Stimulated activated CD8-positive, alpha-beta memory T cell treated with anti-CD3 and anti-CD28 coated beads, Interleukin-4, amount 100 ng/mL, for 24 hours (primary cell): Measurements from ENCODE around the gene RFPL3.
"Not testable (repeated sequence)": the region's sequence is repeated elsewhere in the genome, so short reads cannot be mapped to it uniquely, and the experiment has no call there.

Experiments
- DNase-seq: peaks from one replicate; pipeline ENCODE4 v3.0.0-alpha.2; 2020; ENCODE audit warnings: low read depth

The RFPL3 gene

DNA sequence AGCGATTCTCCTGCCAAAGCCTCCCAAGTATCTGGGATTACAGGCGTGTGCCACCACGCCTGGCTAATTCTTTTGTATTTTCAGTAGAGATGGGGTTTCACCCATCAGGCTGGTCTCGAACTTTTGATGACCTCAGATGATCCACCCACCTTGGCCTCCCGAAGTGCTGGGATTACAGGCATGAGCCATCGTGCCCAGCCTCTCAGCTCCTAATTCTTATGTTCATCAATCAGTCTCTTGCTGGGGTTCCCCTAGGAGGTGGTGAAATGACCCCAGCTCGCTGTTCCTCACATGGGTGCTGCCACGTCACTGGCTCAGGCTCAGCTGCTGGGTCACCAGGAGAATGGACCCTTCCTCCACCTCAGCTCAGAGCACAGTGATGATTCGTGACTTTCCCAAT, at the start of gene RFPL3:
RFPL3 (plus strand) TSS at position 301 of the 400 bp plus-strand sequence. CDS start 205 bp downstream, outside the sequence.
- DNase-seq, result not testable (repeated sequence)

DNA sequence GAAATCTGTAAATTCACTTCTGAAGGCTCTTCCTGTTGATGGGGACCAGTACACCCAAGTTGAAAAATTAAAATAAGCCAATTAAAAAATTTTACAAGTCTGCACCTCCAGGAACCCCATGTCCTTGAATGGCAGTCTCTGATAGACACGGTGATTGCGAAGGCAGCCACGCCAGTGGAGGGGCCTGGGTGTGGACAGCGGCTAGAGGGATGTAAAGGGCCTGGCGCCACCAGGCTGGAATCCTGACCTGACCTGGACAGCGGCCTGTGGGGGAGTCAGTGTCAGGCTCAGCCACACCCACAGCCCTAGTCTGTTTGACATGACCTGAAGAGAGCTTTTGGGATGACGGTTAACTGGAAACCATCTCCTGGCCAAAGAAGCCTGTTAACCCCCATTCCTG, 49.5 kb upstream of the RFPL3 start:
- DNase-seq, result no peak

DNA sequence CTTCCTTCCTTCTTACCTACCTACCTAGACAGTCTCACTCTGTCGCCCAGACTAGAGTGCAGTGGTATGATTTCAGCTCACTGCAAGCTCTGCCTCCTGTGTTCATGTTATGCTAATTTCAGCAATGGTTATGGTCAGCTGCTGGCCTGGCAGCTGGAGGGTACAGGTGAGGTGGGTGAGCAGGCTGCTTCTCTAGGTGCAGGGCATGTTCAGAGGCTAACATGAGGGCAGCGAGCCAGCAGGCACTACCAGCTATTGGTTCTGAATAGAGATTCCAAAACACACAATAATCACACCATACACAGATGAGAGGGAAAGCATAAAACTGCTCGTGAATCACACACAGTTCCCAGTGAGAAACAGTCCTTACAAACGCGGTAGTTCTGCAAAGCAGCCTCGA, 48.7 kb upstream of the RFPL3 start:
- no peak for DNase-seq

DNA sequence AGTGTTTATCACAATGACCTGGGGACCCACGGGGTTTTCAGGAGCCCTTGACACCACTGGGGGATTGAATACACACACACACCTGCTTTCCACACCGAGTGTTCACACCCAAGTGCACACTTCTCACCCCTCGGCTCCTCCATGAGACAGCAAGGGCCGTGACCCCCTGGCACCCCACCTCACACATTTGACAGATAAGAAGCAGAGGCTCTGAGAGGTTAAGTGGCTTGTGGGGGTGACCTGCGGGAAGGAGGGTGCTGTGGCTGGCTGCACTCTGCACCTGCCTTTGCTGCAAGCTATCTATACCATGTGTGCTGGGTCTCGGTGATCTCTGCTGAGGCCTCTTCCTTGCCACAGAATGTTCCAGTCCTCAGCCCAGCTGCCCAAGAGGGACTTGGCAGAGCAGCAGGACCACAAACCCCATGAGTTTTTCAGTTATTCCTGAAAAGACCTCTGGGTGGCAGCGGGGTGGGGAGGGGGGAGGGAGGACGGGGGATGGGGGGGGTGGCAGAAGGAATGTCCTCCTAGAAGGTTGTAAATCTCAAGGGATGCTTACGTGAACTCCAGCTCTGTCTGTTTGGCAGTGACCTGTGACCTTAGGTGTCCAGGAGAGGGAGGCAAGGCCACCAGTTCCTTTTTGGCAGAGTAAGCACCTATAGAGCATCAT, 47.9 kb upstream of the RFPL3 start:
- no peak for DNase-seq

DNA sequence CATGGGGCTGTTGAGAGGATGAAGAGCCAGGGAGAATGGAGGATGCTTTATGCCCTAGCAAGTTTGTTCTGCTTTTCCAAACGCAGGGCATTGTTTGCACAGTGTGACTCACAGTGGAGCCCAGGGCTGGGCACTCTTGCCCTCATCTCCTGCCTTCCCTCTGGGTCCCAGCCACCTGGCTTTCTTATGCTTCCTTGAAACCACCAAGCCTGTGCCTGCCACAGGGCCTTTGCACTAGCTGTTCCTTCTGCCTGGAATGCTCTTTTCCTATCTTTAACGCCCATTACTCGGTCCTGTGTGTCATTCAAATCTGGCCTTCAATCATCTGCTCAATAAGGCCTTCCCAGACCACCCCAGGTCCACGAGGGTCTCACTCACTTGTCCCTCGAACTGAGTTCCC, 46.9 kb upstream of the RFPL3 start:
- DNase-seq, result no peak

DNA sequence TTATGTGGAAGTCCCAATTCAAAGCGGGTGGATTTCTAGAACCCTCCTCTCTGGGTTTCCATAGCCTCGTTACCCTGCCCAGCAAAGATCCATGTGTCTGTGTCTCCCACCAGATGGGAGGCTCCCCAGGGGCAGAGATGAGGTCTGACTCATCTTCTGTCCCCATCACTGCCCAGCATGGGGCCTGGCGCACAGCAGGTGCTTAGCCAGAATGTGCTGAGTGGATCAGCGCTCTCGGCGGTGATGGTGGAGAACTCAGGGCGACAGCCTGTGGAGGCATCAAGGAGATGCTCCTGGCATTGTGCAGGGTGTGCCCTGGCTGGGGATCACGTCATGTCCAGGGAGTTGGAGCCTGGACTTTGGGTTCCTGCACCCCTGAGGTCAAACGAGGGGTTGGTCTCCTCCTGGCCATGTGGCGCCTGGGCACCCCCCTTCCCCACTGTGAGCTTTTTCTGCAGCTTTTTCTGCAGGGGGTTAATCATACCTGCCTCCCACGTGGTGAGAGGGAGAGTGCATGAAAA, 46.1 kb upstream of the RFPL3 start:
- no peak for DNase-seq

DNA sequence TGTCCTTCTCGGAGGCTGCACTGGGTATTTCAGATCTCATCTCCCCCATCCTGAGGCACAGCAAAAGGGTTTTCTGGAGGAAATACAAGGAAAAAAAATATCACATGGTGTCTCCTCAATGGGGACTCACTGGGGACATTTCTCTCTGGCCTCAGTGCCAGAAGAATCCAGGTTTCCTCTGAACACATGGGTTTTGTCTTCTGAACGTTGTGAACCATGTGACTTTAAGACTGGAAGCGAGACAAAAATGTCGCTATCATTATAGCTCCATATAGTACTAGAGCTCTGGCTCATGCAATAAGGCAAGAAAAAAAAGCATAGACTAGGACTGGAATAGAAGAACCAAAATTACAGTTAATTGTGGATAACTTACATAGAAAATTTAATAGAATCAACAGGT, 44.9 kb upstream of the RFPL3 start:
- no peak for DNase-seq

DNA sequence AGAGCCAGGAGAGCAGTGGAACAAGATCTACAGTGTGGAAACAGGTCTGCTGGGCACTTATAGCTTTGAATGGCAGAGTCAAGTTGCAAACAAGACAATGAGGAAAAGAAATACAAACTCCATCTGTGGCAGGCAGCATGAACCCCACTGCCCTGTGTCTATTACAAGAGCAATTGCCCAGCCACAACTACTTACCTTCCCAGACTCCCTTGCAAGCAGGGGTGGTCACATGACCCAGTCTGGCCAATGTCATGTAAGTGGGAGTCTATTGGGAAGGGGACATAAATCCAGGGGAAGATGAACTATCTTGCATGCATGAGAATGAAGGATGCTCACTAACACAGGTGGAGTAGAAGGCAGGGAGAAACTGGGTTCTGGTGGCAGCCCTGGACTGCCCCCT, 44.1 kb upstream of the RFPL3 start:
- no peak for DNase-seq

DNA sequence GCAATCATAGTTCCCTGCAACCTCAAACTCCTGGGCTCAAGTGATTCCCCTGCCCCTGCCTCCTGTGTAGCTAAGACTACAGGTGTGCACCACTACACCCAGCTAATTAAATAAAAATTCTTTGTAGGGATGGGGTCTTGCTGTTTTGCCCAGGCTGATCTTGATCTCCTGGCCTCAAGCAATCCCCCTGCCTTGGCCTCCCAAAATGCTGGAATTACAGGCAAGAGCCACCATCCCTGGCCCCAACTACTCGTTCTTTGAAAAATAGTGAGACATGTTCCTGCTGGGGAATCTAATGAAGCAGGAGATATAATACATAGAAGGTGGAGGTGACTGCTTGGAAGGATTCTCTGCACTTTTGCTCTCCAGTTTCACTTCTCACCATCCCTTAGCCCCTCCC, 40.1 kb upstream of the RFPL3 start:
- DNase-seq, result no peak

DNA sequence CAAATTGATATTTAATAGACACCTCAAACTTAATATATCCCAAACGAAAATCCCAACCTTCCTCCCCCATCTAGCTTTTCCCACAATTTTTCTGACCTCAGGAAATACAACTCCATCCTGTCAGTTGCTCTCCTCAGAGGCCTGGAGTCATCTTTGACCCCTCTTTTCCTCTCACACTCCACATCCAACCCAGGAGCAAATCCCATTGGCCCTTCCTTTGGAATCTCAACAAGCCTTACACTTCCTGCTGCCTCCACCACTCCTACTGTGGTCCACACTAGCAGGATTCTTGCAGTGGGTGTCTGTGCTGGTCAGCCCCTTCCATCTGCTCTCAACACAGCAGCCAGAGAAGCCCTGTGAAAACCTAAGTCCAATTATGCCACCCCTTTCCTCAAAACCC, 39.3 kb upstream of the RFPL3 start:
- no peak for DNase-seq

DNA sequence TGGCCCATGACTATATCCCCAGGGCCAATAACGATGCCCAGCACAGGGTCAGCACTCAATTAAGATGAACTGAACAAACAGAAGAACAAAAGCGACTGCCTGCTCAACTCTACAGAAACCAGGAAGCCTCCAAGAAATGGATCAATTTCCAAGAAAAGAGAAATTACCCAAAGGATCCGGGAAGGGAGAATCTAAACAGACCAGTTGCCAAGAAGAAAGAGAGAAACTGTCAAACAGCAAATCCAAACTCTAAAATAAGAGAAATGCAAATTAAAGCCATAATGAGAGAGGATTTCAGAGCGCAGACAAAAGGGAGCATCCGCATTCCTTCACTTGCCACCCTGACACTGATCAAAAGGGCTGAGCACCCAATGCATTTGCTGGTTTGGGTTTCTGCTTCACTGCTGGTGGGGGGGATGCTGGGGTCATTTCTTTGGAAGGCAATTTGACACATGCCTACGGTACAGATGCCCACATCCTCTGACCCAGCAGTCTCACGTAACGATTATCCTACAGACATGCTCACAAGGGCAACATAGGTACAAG, 37.7 kb upstream of the RFPL3 start:
- DNase-seq, result no peak

DNA sequence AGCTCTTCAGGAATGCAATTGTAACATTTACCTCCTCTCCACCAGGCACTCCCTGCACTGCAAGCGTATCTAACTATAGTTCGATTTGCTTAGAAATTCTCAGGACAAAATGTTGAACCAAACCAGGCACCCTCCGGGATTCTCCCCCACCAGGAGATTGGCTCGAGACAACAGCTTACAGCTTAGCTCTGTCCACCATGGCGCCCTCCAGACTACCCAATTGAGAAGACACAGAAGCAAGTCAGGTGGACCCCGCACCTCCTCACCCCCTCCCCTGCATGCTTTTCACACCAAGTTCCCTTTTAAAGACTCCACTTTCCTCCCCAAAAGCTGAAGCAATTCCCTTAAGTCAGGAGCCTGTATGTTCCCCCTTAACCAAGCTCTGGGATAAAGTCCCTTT, 34.7 kb upstream of the RFPL3 start:
- no peak for DNase-seq

DNA sequence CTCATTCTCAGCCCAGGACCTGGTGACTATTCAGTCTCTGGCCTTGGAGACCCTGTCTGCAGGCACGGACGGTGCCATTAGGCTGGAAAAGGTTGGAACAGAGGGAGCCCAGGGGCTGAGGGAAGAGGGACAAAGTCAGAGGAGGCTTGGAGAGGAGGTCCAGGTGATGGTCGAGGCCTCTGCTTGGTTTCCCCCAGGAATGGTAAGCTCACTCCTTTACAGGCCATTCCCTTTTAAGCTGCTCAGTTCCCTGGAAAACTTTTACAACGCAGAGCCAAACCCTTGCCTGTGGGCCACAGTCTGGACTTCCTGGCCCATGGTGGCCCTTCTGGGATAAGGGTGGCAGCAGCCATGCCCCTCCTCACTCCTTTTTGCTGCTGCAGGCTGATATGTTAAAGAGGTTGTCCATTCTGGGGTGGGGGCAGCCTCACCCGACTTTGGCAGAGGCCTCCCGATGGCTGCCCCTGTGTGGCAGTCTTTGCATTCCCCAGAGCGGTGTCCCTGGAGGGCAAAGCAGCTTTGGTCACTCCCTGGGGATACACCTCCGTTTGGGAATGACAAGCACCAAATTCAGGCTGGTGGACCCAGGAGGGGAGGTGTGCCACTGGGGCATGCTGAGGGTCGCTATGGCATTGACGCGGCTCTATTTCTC, 34.0 kb upstream of the RFPL3 start:
- no peak for DNase-seq

DNA sequence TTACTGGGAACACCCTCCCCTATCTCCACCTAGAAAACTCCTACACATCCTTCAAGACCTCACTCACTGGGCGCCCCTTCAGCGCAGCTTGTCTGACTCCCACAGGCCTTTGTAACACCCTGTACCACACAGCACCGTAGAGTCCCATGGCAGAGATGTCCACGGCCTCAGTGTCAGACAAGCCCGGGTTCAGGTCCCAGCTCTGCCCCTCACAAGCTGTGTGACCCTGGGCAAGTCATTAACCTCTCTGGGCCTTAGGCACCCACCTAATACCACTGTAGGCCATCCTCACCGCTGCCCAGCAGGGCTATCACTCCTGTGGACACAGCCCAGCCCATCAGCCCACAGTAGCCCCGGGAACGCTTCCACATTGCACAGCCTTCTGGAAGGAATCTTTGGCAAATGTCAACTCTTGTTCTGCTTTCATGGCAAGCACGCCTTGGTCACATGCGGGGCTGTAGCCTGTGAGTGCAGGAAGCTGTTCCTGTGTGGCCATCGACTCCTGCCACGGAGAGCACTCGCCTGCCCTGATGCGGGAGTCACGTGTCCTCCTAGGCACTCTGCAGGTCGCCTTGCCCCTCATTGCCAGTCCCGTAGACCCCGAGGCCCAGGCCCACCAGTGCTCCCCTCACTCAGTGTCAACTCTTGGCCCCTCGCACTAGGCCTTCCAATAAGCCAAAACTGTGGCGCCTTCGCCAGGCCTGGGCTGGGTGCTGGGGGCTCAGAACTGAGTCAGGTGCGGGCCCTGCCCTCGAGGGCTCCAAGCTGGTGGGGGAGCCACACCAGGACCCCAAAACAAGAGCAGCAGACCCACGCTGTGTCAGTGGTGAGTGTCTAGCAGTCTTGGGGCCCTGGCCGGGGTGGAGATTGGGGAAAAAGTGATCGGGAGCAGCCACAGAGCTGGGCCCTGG, 32.9 kb upstream of the RFPL3 start:
- no peak for DNase-seq

DNA sequence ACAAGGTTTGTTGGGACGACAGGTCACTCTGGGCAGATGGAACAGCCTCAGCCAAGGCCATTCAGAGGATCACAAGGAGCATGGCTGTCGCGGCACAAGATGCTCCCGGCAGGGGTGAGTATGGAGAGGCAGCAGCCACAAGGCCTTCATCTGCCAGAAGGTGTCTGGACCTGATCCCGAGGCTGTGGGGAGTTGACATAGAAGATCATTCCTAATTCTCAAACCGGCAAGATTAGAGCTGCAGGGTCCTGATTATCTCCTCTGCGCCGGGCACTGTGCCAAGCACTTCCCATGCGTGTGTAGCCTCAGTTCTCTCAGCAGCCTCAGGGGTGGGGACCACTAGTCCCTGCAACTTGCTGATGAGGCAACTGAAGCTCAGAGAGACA, 32.3 kb upstream of the RFPL3 start:
- no peak for DNase-seq

DNA sequence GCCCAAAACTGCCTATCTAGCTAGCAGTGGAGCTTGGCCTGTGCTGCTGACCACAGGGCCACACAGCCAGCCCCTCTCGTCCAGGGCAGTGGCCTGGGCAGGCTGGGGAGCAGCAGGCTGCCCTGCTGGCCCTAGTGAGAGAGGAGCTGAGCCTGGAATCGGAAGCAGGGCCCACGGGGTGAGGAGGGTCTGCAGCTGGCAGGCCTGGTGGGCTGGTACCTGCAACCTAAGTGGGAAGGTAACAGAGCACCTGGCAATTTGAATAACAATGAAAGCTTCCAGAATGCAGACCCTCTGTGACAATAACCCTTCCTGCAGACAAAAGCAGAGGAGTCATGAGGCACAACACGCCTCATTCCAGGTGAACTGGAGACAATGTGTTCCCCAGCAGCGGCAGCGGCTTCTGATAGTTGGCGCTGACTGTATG, 31.8 kb upstream of the RFPL3 start:
- no peak for DNase-seq

DNA sequence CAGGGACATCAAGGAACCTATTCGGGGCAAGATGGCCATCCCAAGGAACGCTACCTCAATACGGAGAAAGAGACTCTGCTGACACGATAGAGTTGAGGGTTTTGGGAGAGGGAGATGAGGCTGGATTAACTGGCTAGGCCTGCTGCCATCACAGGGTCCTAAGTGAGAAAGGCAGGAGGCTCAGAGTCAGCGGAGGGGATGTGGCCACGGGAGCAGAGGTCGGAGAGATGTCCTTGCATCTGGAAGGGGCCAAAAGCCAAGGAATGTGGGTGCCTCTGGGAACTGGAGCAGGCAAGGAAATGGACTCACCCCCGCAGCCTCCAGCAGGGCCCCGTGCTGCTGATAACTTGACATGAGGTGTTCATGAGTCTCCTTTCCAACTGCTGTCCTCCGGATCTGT, 31.0 kb upstream of the RFPL3 start:
- no peak for DNase-seq

DNA sequence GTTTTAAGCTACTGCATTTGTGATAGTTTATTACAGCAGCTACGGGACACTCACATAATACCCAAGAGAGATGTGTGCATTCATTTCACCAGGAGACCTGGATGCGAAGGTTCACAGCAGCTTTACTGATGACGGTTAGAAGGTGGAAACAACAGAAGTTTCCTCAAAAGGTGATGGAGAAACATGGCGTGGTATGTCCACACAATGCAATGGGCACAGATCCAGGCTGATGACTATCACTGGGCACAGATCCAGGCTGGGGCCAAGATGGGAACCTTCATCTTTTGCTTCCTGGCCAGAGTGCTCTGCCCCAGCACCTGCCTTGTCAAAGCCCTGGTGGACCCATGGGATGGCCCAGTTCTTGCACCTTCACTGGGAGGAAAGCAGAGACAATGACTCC, 30.6 kb upstream of the RFPL3 start:
- no peak for DNase-seq

DNA sequence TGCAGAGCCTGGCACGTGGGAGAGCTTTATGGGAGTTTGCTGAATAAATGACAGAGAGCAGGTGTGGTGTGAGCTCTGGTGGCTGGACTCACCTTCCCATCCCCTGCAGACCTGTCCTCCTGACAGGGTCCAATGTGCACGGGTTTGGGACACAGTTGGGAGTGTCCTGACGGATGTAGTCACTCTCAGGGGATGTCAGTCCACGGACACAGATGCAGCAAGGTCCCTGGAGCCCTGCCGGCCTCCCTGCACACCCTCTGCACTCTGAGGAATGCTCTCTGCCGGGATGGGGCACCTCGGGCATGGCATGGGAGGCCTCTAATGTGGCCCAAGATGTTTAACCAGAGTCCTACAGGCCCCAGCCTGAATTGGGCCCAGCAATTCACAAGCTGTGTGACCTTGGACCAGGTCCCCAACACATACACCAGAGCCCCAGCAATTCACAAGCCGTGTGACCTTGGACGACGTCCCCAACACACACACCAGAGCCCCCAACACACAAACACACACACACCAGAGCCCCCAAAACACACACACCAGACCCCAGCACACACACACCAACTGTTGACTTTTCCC, 30.0 kb upstream of the RFPL3 start:
- no peak for DNase-seq

DNA sequence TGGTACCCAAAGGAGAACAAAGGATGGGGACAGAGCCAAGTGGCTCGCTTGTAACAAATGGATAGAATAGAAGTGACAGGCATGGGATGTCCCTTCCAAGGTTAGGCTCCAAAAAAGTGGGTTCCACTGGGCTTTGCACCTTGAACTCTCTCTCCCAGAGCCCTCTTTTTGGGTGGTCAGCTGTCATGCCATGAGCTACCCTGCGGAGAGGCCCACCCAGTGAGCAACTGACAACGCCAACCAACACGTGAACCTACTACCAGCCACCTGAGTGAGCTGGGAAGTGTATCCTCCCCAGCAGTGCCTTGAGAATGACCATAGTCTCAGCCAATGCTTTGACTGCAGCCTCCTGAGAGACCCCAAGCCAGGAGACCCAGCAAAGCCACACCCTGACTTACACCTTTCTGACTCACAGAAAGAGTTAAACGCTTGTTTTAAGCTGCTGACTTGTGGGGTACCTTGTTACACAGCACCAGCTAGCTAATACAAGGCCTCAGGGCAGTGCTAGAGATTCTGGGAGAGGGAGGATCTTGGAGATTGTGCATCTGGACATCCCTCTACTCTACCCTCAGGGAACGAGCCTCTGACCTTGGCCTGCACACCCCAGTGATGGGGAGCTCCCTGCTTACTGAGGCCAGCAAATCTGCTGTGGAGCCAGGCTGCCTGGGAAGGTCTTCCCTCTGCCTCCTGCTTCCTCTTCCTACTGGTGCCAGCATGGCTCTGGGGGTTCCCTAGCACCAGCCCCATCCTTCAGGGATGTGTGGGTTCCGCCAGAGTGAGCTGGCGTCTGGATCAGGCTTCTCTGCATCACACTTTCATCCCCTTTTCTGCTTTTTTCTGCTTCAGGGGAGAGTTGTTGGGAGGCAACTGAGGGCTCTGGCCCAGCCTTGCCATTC, 29.1 kb upstream of the RFPL3 start:
- DNase-seq, result no peak

DNA sequence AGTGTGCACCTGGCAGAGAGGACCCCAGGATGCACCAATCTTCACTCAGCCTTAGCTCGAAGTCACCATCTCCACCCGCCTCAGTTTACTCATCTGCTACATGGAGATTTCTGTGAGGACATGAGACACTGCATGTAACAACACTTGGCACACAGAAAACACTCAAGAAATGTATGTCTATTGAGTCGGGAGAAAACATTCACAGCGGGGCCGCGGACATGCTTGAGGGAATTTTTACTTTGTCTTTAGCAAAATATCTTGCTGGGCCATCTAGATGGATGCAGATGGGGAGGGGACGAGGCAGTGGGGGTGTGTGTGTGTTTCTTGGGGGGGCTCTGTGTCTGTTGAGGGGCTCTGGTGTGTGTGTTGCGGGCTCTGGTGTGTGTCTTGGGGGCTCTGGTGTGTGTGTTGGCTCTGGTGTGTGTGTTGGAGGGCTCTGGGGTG, 28.4 kb upstream of the RFPL3 start:
- DNase-seq, result no peak
